ENCODE results near the gene UBE2F.

GRCh38 chr2:237955640-237956401 lies 11.0 kb upstream of the UBE2F start:
- no peak for TF ChIP-seq CTCF (conservative IDR thresholded peaks at IDR 0.05)
- TF ChIP-seq EZH2 (IDR thresholded peaks at IDR 0.05; ENCODE audit: low read depth), result no peak
